ENCODE data around the gene UNC13C. TPM values are rescaled to one million over a fixed set of nuclear protein-coding genes. Genes with fewer than 3 reads are reported as not detected.

UNC13C gene
- total and polyA plus RNA-seq, 2 donors (not counting 3 experiments of a cell fraction or from before 2014, with no cell fraction given), result not detected

- no peak overlapping the region for H3K9ac ChIP-seq (replicated peaks; ENCODE audit: extremely low read depth, insufficient read depth, low read length)
- H2AFZ ChIP-seq (ENCODE audit: low read depth, low read length), result no peak overlapping the region
- H3K4me2 ChIP-seq (ENCODE audit: insufficient read depth, low read length), result no peak overlapping the region
- BruUV-seq (replicated peaks), result no TSS peak
- ChIA-PET CTCF (no interaction called here), POLR2A (no interaction called here)
- no peaks in the 10 kb centered on the region for H3K79me2 ChIP-seq (ENCODE audit: control insufficient read depth, insufficient read depth, low read length)
- no peak for TF ChIP-seq EZH2 (IDR thresholded peaks at IDR 0.05; ENCODE audit: borderline replicate concordance, low read depth, low read length, severe bottlenecking)
- no peak for TF ChIP-seq POLR2AphosphoS5 (IDR thresholded peaks at IDR 0.05; ENCODE audit: insufficient read depth, low read depth, low read length)
- TF ChIP-seq MAX (IDR thresholded peaks at IDR 0.05; ENCODE audit: insufficient read depth, insufficient read length), result no peak
- TF ChIP-seq MYC (IDR thresholded peaks at IDR 0.05; ENCODE audit: low read depth, low read length), result no peak
- TF ChIP-seq, protein P1, sequence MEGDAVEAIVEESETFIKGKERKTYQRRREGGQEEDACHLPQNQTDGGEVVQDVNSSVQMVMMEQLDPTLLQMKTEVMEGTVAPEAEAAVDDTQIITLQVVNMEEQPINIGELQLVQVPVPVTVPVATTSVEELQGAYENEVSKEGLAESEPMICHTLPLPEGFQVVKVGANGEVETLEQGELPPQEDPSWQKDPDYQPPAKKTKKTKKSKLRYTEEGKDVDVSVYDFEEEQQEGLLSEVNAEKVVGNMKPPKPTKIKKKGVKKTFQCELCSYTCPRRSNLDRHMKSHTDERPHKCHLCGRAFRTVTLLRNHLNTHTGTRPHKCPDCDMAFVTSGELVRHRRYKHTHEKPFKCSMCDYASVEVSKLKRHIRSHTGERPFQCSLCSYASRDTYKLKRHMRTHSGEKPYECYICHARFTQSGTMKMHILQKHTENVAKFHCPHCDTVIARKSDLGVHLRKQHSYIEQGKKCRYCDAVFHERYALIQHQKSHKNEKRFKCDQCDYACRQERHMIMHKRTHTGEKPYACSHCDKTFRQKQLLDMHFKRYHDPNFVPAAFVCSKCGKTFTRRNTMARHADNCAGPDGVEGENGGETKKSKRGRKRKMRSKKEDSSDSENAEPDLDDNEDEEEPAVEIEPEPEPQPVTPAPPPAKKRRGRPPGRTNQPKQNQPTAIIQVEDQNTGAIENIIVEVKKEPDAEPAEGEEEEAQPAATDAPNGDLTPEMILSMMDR (IDR thresholded peaks at IDR 0.05; ENCODE audit: extremely low read depth in 1 of 2, insufficient read depth in 1 of 2, low read depth in 1 of 2, low read length in 2 of 2), result no peak
- no peak for TF ChIP-seq FOS (IDR thresholded peaks at IDR 0.05; ENCODE audit: borderline replicate concordance, insufficient read depth, low read length)
- TF ChIP-seq POLR2A (IDR thresholded peaks at IDR 0.05; ENCODE audit: low read depth, low read length), result no peak
- TF ChIP-seq GATA2 (IDR thresholded peaks at IDR 0.05; ENCODE audit: insufficient read depth, insufficient read length, low read depth, low read length), result no peak
- no peak for TF ChIP-seq JUN (IDR thresholded peaks at IDR 0.05; ENCODE audit: borderline replicate concordance, insufficient read depth, insufficient read length, low read depth)
- H3K36me3 ChIP-seq (ENCODE audit: control insufficient read depth in 2 of 2, extremely low read depth in 1 of 2, insufficient read depth in 2 of 2, low read length in 2 of 2), result no peaks in the 10 kb centered on the region
- H3K27ac ChIP-seq (ENCODE audit: insufficient read depth, low read depth, low read length), result no peak overlapping the region
- intact Hi-C loops (cut with micrococcal nuclease), result no loop called here
- H3K27me3 ChIP-seq (ENCODE audit: control insufficient read depth in 2 of 2, insufficient read depth in 2 of 2, low read length in 2 of 2), result no peaks in the 10 kb centered on the region
- DNase-seq (ENCODE audit: low read depth, low spot score), result no peak
- no peak for FAIRE-seq
- H3K4me1 ChIP-seq (ENCODE audit: control insufficient read depth, extremely low read depth, insufficient read depth, low read length), result no peaks in the 10 kb centered on the region
- H3K9me1 ChIP-seq (replicated peaks; ENCODE audit: control insufficient read depth, extremely low read depth, insufficient read depth, low read length), result no peaks in the 10 kb centered on the region
- no peak overlapping the region for H3K4me3 ChIP-seq (replicated peaks in 1 of 3; ENCODE audit: insufficient read depth in 1 of 3, low read depth in 1 of 3, low read length in 3 of 3)
- no peaks in the 10 kb centered on the region for H4K20me1 ChIP-seq (replicated peaks; ENCODE audit: control insufficient read depth, extremely low read depth, insufficient read depth, low read length)
- dilution Hi-C loops (cut with MboI; ENCODE audit: extremely low pct_ligation_motif_present, low sequenced_read_pairs), result no loop called here
- H3K9me3 ChIP-seq (replicated peaks; ENCODE audit: control insufficient read depth, insufficient read depth, low read length), result no peaks in the 10 kb centered on the region
Measured at GRCh38 chr15:54540721-54541120, 562.5 kb downstream of the UNC13C start.

Data from endothelial cell of umbilical vein (primary cell).